Stimulated activated CD8-positive, alpha-beta memory T cell treated with anti-CD3 and anti-CD28 coated beads, Interleukin-7, amount 100 ng/mL, for 24 hours (primary cell): ENCODE results near the gene JOSD2.
A peak's percentile ranks its signal among the peaks of the same experiment; 100 is the strongest.
"Not testable (repeated sequence)": the region's sequence is repeated elsewhere in the genome, so short reads cannot be mapped to it uniquely, and the experiment has no call there.

Experiments
- DNase-seq: peaks from one replicate; pipeline ENCODE4 v3.0.0-alpha.2; 2020; ENCODE audit warnings: low read depth

Gene JOSD2

DNA sequence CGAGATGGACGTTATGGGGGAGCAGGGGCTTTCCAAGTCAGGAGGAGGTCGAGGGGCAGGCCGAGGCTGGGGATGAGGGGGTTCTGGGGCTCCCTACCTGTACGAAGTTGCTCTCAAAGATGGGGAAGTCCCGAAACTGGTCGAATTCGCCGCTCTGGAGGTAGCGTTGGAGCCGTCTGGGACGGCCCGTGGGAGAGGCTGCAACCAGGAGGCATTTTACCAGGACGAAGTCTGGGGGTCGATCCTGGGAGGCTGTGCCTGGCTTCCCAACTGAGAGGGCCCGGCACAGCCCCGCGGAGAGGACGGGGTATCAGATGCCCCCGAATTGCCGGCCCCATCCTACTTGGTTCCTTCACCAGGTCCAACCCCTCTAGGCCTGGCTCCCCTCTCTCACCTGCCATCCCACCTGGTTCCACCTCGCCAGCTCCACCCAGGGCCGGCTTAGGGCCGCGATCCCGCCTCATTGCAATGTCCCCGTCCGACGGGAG lies 35.2 kb downstream of the JOSD2 start:
- no peak for DNase-seq

DNA sequence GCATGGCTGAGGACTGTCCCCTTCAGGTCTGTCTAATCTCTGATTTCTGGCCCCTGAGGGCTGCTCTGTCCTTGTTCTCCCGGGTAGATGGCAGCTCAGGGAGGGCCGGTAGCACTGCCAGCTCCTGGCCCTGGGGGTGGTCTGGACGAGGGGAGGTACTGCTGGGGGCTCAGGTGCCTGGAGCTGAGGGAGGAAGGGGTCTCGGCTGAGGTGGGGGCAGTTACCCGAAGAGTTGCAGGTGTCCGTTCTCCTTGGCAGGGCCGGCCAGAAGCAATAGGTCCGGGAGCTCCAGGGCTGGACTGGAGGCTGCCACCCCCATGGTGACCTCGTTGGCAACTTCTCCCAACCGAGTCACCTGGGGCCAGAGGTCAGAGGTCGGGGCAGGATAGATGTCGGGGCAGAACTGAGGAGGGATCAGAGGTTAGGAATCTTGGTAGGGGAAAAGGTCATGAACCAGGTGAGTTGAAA lies 35.9 kb downstream of the JOSD2 start:
- DNase-seq, result no peak

DNA sequence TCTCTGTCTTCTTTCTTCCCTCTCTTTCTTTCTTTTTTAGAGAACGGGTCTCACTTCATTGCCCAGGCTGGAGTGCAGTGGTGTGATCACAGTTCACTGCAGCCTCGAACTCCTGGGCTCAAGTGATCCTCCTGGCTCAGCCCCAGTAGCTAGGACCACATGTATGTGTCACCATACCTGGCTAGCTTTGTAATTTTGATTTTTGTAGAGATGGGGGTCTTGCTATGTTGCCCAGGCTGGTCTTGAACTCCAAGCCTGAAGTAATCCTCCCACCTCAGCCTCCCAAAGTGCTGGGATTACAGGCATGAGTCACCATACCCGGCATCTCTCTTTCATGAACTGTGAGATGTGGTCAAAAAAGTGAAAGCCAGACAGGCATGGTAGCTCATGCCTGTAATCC lies 37.7 kb downstream of the JOSD2 start:
- DNase-seq, result not testable (repeated sequence)

- no peak for DNase-seq
These were observed 42.2 kb downstream of the JOSD2 start for GRCh38 chr19:50468818-50469217.

DNA sequence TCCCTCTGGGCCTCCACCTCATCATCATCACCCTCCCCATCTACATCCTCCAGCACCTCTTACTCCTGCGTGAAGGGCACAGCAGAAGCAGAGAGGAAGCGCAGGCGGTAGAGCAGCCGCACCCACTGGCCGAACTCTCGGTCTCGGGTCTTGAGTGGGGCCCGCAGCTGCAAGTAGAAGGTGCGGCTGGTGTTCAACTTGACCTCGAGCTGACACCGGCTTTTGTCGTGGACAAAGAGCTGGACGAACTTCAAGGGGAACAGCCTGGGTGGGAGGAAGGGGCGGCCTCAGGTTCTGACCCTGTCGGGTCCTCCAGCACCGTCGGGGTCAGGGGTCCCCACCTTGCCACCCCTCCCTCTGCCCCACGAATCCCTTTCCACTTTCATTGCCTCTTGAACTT lies 43.4 kb downstream of the JOSD2 start:
- DNase-seq, result no peak

DNA sequence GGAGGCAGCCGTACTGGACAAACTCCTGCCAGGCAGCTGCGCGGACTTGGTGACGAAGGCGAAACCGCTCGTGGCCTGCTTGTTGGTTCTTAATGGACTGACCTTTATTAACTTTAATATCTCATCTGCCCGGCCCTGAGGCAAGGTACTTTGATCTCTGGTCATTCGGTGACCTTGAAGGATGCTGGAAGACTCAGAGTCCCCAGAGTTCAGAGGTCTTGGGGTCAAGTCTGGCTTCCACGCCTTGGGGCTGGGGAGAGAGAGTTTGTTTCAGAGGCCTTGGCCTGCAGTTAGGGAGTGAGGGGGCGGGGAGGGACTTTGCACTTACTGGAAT lies 44.3 kb downstream of the JOSD2 start:
- no peak for DNase-seq

GRCh38 chr19:50465986-50466705 lies 44.8 kb downstream of the JOSD2 start:
- DNase-seq, result no peak

DNA sequence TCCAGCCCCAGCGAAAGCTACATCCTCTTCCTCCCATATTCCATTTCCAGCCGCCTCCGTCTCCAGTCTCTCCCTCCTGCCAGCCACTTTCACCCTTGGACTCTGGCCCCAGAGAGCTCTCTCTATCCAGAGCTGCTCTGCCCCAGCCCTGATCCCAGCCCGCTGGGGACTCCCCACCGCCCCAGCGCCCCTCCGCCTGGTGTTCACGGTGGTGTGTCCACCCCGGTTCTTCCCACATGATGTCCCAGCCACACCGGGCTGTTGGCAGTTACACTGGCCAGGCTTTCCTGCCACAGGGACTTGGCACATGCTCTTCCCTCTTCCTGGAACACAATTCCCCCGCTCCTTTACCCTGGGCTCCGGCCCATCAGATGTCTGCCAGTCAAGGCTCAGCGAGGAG lies 46.0 kb downstream of the JOSD2 start:
- DNase-seq, result no peak

GRCh38 chr19:50464348-50464747 lies 46.6 kb downstream of the JOSD2 start:
- no peak for DNase-seq

DNA sequence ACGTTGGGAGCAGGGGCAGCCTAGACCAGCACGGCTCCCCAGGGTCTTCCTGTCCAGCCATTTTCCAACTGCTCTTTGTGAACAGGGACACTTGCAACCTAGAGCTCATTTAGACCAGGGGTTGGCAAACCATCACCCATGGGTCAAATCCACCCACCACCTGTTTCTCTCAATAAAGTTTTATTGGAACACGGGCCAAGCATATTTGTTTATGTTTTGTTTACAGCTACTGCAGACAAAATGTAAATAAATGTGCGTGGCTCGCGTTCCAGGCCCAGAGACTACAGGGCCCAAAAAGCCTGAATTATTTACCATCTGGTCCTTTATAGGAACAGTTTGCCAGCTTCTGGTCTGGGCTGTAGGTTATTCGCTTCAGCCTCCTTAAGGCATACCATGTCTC lies 48.0 kb downstream of the JOSD2 start:
- DNase-seq, result no peak

- DNase-seq, result peak; percentile 41
These were observed 49.7 kb downstream of the JOSD2 start for GRCh38 chr19:50461066-50461875.

GRCh38 chr19:50460161-50460765 lies 50.7 kb downstream of the JOSD2 start:
- DNase-seq, result no peak

DNA sequence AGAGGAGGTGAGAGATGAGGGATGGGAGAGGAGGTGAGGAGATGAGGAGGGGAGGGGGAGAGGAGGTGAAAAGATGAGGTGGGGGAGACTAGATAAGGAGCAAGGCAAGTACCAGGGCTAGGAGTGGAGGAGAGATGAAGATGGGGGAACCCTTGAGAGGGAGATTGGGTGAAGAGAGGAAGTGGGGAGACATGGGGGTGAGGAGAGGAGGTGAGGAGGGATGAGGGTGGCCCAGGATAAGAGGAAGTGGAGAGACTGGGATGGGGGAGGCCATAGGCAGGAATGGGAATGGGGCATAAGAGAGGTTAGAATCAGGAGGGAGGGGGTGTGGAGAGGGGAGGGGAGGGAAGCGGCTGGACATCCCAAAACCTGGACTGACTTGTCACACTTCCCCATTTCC lies 51.4 kb downstream of the JOSD2 start:
- DNase-seq, result no peak

- no peak for DNase-seq
These were observed 51.9 kb downstream of the JOSD2 start for GRCh38 chr19:50459067-50459456.

GRCh38 chr19:50458396-50459066 lies 52.5 kb downstream of the JOSD2 start:
- no peak for DNase-seq

DNA sequence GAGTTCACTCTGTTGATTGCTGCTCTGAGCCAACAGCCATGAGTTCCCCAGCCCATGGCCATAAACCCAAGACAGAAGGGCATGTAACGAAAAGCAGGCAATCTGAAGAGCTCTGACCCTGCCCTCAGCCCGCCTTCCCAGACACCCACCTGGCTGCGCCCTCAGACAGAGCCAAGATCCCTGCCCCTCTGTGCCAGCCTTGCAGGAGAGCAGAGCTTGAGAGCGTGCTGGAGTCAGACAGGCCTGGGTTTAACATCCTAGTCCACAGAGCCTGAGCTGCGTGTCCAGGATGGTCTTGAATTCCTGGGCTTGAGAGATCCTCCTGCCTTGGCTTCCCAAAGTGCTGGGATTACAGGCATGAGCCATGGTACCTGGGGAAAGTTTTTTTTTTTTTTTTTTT lies 53.7 kb downstream of the JOSD2 start:
- DNase-seq, result no peak
